K562 (cell line): ENCODE measurements around the gene RCC2. TPM values are rescaled to one million over a fixed set of nuclear protein-coding genes. Genes with fewer than 3 reads are reported as not detected.

ENCODE experiments used
- ATAC-seq: fragments of 200-7000 bp; cut with Tn5 transposase; 3 replicates; pipeline ENCODE4 v1.9.1; 2020; ENCODE audit warnings: moderate library complexity
- BruUV-seq: library from RNA; stranded (reverse); fragments of 400-500 nt; replicated peaks from 2 replicates; lab custom pipeline; 2021; lab: Mats Ljungman, UMichigan
- CTCF ChIA-PET: fragments of 300-600 bp; formaldehyde crosslinking; extraction: SDS; loops from one replicate; lab custom pipeline; 2021; ENCODE audit warnings: low intra/inter-chr PET ratio; lab: Yijun Ruan, JAX
- POLR2A ChIA-PET: fragments of 300-600, 350-650 bp; sonication (Branson Sonifier 250); formaldehyde crosslinking; extraction: SDS; loops from one replicate; lab custom pipeline; 2021; ENCODE audit warnings: antibody characterized with exemption, inconsistent platforms; lab: Yijun Ruan, JAX
- DNase-seq, 4 experiments: peaks; one replicate each; pipeline versions ENCODE4 v3.0.0 to v3.0.0-alpha.2; 2011 to 2018; ENCODE audit warnings: low spot score in 3 of 4, mixed read lengths in 3 of 4; ENCODE audit errors: extremely low read depth in 1 of 4
- FAIRE-seq: peaks from 2 replicates; lab custom pipeline; 2011; peaks lifted over from hg19 to GRCh38; lab: Jason Lieb, UNC
- H2AFZ ChIP-seq: 2 replicates; pipeline ENCODE4 v1.6.0; 2011; ENCODE audit warnings: low read depth, low read length, control low read depth, inconsistent platforms
- H3K27ac ChIP-seq: fragments of 200-600 bp; 3 replicates; pipeline ENCODE4 v1.8.0; 2011; ENCODE audit warnings: low read depth, mild to moderate bottlenecking, control low read depth, inconsistent platforms, low read length, moderate library complexity, mixed read lengths; ENCODE audit errors: extremely low read depth
- H3K27me3 ChIP-seq, 2 experiments: fragments of 300-600 bp in 1 of 2; 2 replicates in 1 of 2; 3 replicates in 1 of 2; pipeline versions ENCODE4 v1.6.0 to v1.8.0; 2011; ENCODE audit warnings: inconsistent platforms in 2 of 2, low read length in 2 of 2, mild to moderate bottlenecking in 1 of 2, mixed read lengths in 1 of 2, moderate library complexity in 1 of 2; ENCODE audit not compliant: control insufficient read depth in 2 of 2, insufficient read depth in 2 of 2
- H3K36me3 ChIP-seq: fragments of 300-600 bp; 3 replicates; pipeline ENCODE4 v1.8.0; 2011; ENCODE audit warnings: mild to moderate bottlenecking, low read length, inconsistent platforms; ENCODE audit not compliant: control insufficient read depth, insufficient read depth
- H3K4me1 ChIP-seq, 2 experiments: fragments of 200-600 bp in 1 of 2; replicated peaks in 1 of 2; 2 replicates in 1 of 2; 3 replicates in 1 of 2; pipeline versions ENCODE4 v1.5.1 to v1.8.0; 2011; ENCODE audit warnings: inconsistent platforms in 2 of 2, low read length in 2 of 2, mild to moderate bottlenecking in 1 of 2, mixed read lengths in 1 of 2, moderate library complexity in 1 of 2; ENCODE audit not compliant: control insufficient read depth in 2 of 2, insufficient read depth in 2 of 2
- H3K4me2 ChIP-seq: 2 replicates; pipeline ENCODE4 v1.6.1; 2011; ENCODE audit warnings: low read length, control low read depth, inconsistent platforms, mixed read lengths; ENCODE audit not compliant: insufficient read depth
- H3K4me3 ChIP-seq: fragments of 200-600 bp; sonication (generic), shearing (Covaris generic); 2 replicates; pipeline ENCODE4 v1.5.1; 2016; ENCODE audit warnings: control low read depth, inconsistent platforms
- H3K79me2 ChIP-seq: fragments of 200-600 bp; 3 replicates; pipeline ENCODE4 v1.8.0; 2011; ENCODE audit warnings: low read length, inconsistent platforms; ENCODE audit not compliant: control insufficient read depth, insufficient read depth
- H3K9ac ChIP-seq, 2 experiments: 2 replicates each; pipeline versions ENCODE4 v1.6.0 to v1.6.1; 2011; ENCODE audit warnings: low read depth in 2 of 2, low read length in 2 of 2, control low read depth in 1 of 2, inconsistent platforms in 1 of 2, mild to moderate bottlenecking in 1 of 2, mixed read lengths in 1 of 2; ENCODE audit not compliant: insufficient read depth in 1 of 2
- H3K9me1 ChIP-seq: one replicate; pipeline ENCODE4 v1.6.0; 2011; ENCODE audit warnings: inconsistent platforms, mild to moderate bottlenecking, low read length, moderate library complexity; ENCODE audit not compliant: control insufficient read depth, insufficient read depth
- H3K9me3 ChIP-seq: replicated peaks from 2 replicates; pipeline ENCODE4 v1.5.1; 2011; ENCODE audit warnings: low read depth, low read length, inconsistent platforms; ENCODE audit not compliant: control insufficient read depth, insufficient read depth
- H4K20me1 ChIP-seq: replicated peaks from 2 replicates; pipeline ENCODE4 v1.6.1; 2011; ENCODE audit warnings: low read length, inconsistent platforms, mixed read lengths; ENCODE audit not compliant: control insufficient read depth, insufficient read depth
- RBM22 ChIP-seq: fragments of 200-400 bp; formaldehyde crosslinking; IDR thresholded peaks from 2 replicates; pipeline ENCODE4 v1.6.1; 2018; ENCODE audit warnings: low read length, low read depth; ENCODE audit not compliant: poor library complexity, severe bottlenecking
- ZNF384 ChIP-seq: IDR thresholded peaks from 2 replicates; pipeline ENCODE4 v1.6.1; 2012; ENCODE audit warnings: low read depth, low read length, improper control_type of control experiment
- WGBS: fragments of 100-300 bp; shearing (Covaris generic); methylation state at CpG from one replicate; pipeline ENCODE4 v1.1.6; 2016; ENCODE audit warnings: low coverage, mixed read lengths; ENCODE audit not compliant: insufficient coverage; ENCODE audit errors: missing lambda C conversion rate; 5-methylcytosine and 5-hydroxymethylcytosine counted together
- in situ Hi-C: fragments of 300-500 bp; cut with MboI; formaldehyde crosslinking; loops from 4 replicates; pipeline ENCODE4 v1.15.0; 2018; ENCODE audit warnings: inconsistent platforms, mixed read lengths
- intact Hi-C: fragments of 100-400 bp; cut with micrococcal nuclease; formaldehyde crosslinking; loops from 2 replicates; pipeline ENCODE4 v1.14.2; 2022
- polyA plus RNA-seq, 8 experiments: library from polyadenylated mRNA; depleted of rRNA in 4 of 8; stranded (reverse) in 5 of 8; unstranded in 3 of 8; fragments of >200 nt; fragmentation: Nextera tagmentation in 2 of 8; fragmentation: Illumina TruSeq in 1 of 8; extraction: Ambion mirVana in 2 of 8; extraction: Trizol in 1 of 8; gene quantifications; 2 replicates each; pipeline versions ENCODE4 v1.2.1 to v1.2.3, GENCODE V29; 2011 to 2014; ENCODE audit warnings: inconsistent platforms in 1 of 8, missing spikeins in 1 of 8
- total RNA-seq, 7 experiments: library from RNA; depleted of rRNA in 6 of 7; stranded (reverse); fragments of >200 nt in 6 of 7; fragmentation: Illumina TruSeq in 2 of 7; extraction: Trizol in 2 of 7; gene quantifications; 2 replicates each; pipeline versions ENCODE4 v1.2.1 to v1.2.3, GENCODE V29; 2011 to 2021; ENCODE audit warnings: low replicate concordance in 1 of 7
- TF ChIP-seq, protein P1 (sequence below): IDR thresholded peaks from 2 replicates; pipeline ENCODE4 v1.6.1; 2016; ENCODE audit warnings: missing genetic modification characterization, missing compliant biosample characterization

RCC2 gene
- total and polyA plus RNA-seq, 9 of the 15 experiments (the other 6 are each of a cell fraction or from before 2014, with no cell fraction given), result 31.8 to 292 (median 116) TPM

DNA sequence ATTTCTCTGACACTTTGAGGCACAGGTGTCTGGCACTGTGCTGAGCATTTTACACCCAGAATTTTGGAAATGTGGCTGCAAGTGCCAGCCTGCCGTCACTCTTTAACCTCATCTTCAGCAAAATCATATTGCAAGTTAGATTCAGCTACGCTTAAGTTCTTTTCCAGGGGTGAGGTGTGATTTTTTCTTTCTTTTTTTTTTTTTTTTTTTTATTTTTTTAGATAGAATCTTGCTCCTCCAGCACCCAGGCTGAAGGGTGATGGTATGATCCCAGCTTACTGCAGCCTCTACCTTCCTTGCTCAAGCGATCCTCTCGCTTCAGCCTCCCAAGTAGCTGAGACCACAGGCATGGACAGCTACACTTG, 2.5 kb upstream of the RCC2 start:
- peaks cover 4% of the 10 kb centered on the region for H3K36me3 ChIP-seq
- peaks cover 32% of the 10 kb centered on the region for H3K79me2 ChIP-seq
- ChIA-PET POLR2A (interaction anchor here (1.0 to 2.7 kb wide), 5 partner anchors 8 to 47 kb away, joined by 3 to 14 read pairs (median 3); no protein-coding TSS in a partner anchor), CTCF (no interaction called here)
- H3K9ac ChIP-seq, result peak overlapping the region in 1 of 2 experiments; percentile 86; a peak in 1 of 4 replicates
- H3K27ac ChIP-seq, result peak overlapping the region; percentile 45; the same call in 1 of the 3 replicates
- 74% methylated on average over 4 of the region's 4 CpGs for WGBS
- peaks cover 15 to 17% of the 10 kb centered on the region in 2 experiments; a peak in 4 of 5 replicates for H3K4me1 ChIP-seq
- H2AFZ ChIP-seq, result peak overlapping the region; percentile 93; the same call in 1 of the 2 replicates
- BruUV-seq, result no TSS peak
- H4K20me1 ChIP-seq, result peaks cover 3% of the 10 kb centered on the region
- H3K9me3 ChIP-seq, result no peaks in the 10 kb centered on the region
- peak overlapping the region; percentile 98 for H3K4me2 ChIP-seq
- TF ChIP-seq, protein P1, sequence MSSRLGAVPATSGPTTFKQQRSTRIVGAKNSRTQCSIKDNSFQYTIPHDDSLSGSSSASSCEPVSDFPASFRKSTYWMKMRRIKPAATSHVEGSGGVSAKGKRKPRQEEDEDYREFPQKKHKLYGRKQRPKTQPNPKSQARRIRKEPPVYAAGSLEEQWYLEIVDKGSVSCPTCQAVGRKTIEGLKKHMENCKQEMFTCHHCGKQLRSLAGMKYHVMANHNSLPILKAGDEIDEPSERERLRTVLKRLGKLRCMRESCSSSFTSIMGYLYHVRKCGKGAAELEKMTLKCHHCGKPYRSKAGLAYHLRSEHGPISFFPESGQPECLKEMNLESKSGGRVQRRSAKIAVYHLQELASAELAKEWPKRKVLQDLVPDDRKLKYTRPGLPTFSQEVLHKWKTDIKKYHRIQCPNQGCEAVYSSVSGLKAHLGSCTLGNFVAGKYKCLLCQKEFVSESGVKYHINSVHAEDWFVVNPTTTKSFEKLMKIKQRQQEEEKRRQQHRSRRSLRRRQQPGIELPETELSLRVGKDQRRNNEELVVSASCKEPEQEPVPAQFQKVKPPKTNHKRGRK, result peak; percentile 40; the same call in 1 of the 2 replicates
- no peak for TF ChIP-seq RBM22
- 0 out of 2 replicates have a peak, but pooled peaks have one; percentile 9 for TF ChIP-seq ZNF384
- in situ Hi-C loops (no loop called here), intact Hi-C loops (no loop called here)
- H3K9me1 ChIP-seq, result no peaks in the 10 kb centered on the region
- ATAC-seq (no peak), DNase-seq (no peak), FAIRE-seq (no peak)
- no peak overlapping the region; the same call in 1 of the 2 replicates for H3K4me3 ChIP-seq
- H3K27me3 ChIP-seq, result no peaks in the 10 kb centered on the region; a peak in 1 of 5 replicates
